GM10248 (cell line): Measurements from ENCODE around the gene PHF2.

Experiments used
- CTCF ChIA-PET: fragments of 300-600 bp; sonication (Branson Sonifier 250); formaldehyde crosslinking; extraction: SDS; loops from one replicate; lab custom pipeline; 2021; ENCODE audit warnings: antibody characterized with exemption; lab: Yijun Ruan, JAX
- POLR2A ChIA-PET: fragments of 350-650 bp; sonication (Branson Sonifier 250); formaldehyde crosslinking; extraction: SDS; loops from one replicate; lab custom pipeline; 2020; ENCODE audit warnings: antibody characterized with exemption; lab: Yijun Ruan, JAX
- DNase-seq: peaks from one replicate; pipeline ENCODE4 v3.0.0; 2012; ENCODE audit errors: extremely low spot score
- TF ChIP-seq, protein P1 (sequence below): IDR thresholded peaks from 2 replicates; pipeline ENCODE4 v1.5.1; 2012; ENCODE audit warnings: mild to moderate bottlenecking, low read depth; ENCODE audit errors: extremely low read depth, missing control alignments, control extremely low read depth

Gene PHF2

GRCh38 chr9:93587651-93588347 lies 11.4 kb downstream of the PHF2 start:
- TF ChIP-seq, protein P1, sequence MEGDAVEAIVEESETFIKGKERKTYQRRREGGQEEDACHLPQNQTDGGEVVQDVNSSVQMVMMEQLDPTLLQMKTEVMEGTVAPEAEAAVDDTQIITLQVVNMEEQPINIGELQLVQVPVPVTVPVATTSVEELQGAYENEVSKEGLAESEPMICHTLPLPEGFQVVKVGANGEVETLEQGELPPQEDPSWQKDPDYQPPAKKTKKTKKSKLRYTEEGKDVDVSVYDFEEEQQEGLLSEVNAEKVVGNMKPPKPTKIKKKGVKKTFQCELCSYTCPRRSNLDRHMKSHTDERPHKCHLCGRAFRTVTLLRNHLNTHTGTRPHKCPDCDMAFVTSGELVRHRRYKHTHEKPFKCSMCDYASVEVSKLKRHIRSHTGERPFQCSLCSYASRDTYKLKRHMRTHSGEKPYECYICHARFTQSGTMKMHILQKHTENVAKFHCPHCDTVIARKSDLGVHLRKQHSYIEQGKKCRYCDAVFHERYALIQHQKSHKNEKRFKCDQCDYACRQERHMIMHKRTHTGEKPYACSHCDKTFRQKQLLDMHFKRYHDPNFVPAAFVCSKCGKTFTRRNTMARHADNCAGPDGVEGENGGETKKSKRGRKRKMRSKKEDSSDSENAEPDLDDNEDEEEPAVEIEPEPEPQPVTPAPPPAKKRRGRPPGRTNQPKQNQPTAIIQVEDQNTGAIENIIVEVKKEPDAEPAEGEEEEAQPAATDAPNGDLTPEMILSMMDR: no peak
- ChIA-PET POLR2A (interaction anchor here (0.6 kb wide), 1 partner anchor 631 kb away, joined by 5 read pairs; no protein-coding TSS in a partner anchor), CTCF (interaction anchor here (2.7 kb wide), 1 partner anchor 21 kb away, joined by 7 read pairs; no protein-coding TSS in a partner anchor)
- DNase-seq: no peak

DNA sequence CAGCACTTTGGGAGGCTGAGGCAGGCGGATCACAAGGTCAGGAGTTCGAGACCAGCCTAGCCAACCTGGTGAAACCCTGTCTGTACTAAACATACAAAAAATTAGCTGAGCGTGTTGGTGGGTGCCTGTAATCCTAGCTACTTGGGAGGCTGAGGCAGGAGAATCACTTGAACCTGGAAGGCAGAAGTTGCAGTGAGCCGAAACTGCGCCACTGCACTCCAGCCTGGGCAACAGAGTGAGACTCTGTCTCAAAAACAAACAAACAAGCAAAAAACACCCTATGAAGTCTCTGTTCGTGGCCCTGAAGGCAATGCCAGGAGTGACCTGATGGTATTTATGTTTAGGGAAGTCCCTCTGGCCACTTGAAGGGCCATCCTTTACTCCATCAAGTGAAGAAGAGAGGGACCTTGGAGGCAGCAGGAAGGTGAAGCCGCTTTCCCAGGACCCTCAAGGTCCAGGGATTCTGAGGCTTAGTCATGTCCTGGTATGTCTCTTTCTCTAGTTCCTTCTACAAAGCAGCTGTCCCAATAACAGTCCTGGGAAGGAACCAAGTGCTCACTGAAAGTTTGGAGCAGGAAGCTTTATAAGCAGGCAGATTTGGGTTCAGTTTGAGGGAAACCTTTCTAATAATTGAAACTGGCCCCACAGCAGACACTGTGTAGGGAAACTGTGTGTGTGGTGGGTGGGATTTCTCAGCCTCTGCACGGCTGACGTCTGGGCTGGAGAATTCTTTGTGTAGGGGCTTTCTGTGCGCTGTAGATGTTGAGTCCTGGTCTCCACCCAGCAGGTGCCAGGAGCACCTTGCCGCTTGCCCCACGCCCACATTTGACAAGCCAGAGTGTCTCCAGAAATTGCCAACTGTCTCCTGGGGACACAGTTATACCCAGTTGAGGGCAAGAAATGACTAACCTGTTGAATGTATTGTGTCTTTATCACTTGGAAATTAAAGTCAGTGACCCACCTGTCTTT lies 12.5 kb downstream of the PHF2 start:
- DNase-seq: no peak
- POLR2A ChIA-PET: no interaction called here
- TF ChIP-seq, protein P1: no peak
- CTCF ChIA-PET: interaction anchor here (2.7 kb wide), 1 partner anchor 22 kb away, joined by 7 read pairs; no protein-coding TSS in a partner anchor

- ChIA-PET POLR2A (no interaction called here), CTCF (interaction anchor here (2.7 kb wide), 1 partner anchor 23 kb away, joined by 7 read pairs; no protein-coding TSS in a partner anchor)
- no peak for DNase-seq
- TF ChIP-seq, protein P1: no peak
Measured at GRCh38 chr9:93589688-93590087, 13.3 kb downstream of the PHF2 start.

- no peak for DNase-seq
- TF ChIP-seq, protein P1: no peak
- POLR2A ChIA-PET: no interaction called here
- CTCF ChIA-PET: no interaction called here
Measured at GRCh38 chr9:93590609-93591234, 14.3 kb downstream of the PHF2 start.

GRCh38 chr9:93591301-93592007 lies 15.1 kb downstream of the PHF2 start:
- no peak for DNase-seq
- CTCF ChIA-PET: no interaction called here
- POLR2A ChIA-PET: no interaction called here
- TF ChIP-seq, protein P1: no peak
